ENCODE measurements around the gene SETD2.

DNA sequence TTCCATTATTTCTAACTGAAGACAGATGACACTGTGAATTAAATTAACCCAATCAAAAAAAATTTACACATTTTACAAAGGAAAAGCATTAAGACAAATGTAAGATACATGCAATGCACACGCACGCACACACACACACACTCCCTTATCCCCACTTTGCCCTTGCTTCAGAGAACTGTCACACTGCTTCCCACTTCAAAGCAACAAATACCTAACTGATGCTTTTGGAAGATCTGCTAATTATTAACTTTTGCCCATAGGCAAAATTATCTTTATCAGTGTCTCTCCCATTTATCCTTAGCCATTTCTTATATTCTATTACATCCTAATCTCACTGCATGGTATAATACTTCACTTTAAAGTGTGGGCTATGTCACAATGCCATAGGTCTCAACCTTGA is 60.3 kb downstream of the SETD2 start:
- TF ChIP-seq, protein P1, sequence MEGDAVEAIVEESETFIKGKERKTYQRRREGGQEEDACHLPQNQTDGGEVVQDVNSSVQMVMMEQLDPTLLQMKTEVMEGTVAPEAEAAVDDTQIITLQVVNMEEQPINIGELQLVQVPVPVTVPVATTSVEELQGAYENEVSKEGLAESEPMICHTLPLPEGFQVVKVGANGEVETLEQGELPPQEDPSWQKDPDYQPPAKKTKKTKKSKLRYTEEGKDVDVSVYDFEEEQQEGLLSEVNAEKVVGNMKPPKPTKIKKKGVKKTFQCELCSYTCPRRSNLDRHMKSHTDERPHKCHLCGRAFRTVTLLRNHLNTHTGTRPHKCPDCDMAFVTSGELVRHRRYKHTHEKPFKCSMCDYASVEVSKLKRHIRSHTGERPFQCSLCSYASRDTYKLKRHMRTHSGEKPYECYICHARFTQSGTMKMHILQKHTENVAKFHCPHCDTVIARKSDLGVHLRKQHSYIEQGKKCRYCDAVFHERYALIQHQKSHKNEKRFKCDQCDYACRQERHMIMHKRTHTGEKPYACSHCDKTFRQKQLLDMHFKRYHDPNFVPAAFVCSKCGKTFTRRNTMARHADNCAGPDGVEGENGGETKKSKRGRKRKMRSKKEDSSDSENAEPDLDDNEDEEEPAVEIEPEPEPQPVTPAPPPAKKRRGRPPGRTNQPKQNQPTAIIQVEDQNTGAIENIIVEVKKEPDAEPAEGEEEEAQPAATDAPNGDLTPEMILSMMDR (IDR thresholded peaks at IDR 0.05; ENCODE audit: insufficient read depth, low read length), result no peak
- TF ChIP-seq POLR2AphosphoS5 (IDR thresholded peaks at IDR 0.05; ENCODE audit: low read depth) (no peak), SPI1 (IDR thresholded peaks at IDR 0.05; ENCODE audit: borderline replicate concordance, low read depth) (no peak), GABPA (IDR thresholded peaks at IDR 0.05; ENCODE audit: low read depth) (no peak)
- TF ChIP-seq, protein P2, sequence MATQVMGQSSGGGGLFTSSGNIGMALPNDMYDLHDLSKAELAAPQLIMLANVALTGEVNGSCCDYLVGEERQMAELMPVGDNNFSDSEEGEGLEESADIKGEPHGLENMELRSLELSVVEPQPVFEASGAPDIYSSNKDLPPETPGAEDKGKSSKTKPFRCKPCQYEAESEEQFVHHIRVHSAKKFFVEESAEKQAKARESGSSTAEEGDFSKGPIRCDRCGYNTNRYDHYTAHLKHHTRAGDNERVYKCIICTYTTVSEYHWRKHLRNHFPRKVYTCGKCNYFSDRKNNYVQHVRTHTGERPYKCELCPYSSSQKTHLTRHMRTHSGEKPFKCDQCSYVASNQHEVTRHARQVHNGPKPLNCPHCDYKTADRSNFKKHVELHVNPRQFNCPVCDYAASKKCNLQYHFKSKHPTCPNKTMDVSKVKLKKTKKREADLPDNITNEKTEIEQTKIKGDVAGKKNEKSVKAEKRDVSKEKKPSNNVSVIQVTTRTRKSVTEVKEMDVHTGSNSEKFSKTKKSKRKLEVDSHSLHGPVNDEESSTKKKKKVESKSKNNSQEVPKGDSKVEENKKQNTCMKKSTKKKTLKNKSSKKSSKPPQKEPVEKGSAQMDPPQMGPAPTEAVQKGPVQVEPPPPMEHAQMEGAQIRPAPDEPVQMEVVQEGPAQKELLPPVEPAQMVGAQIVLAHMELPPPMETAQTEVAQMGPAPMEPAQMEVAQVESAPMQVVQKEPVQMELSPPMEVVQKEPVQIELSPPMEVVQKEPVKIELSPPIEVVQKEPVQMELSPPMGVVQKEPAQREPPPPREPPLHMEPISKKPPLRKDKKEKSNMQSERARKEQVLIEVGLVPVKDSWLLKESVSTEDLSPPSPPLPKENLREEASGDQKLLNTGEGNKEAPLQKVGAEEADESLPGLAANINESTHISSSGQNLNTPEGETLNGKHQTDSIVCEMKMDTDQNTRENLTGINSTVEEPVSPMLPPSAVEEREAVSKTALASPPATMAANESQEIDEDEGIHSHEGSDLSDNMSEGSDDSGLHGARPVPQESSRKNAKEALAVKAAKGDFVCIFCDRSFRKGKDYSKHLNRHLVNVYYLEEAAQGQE (IDR thresholded peaks at IDR 0.05; ENCODE audit: insufficient replicate concordance, low read depth), result no peak

Measured in HL-60 (cell line).